Astrocyte (in vitro differentiated cells and primary cell): ENCODE measurements around the gene PKNOX2. TPM values are rescaled to one million over a fixed set of nuclear protein-coding genes. Genes with fewer than 3 reads are reported as not detected.

Source experiments
- DNase-seq: peaks from one replicate; pipeline ENCODE4 v3.0.0-alpha.2; 2010; ENCODE audit warnings: low read depth
- FAIRE-seq: peaks from 2 replicates; lab custom pipeline; 2011; peaks lifted over from hg19 to GRCh38; lab: Jason Lieb, UNC
- H2AFZ ChIP-seq: 2 replicates; pipeline ENCODE4 v1.6.0; 2012; ENCODE audit warnings: low read depth, low read length, inconsistent platforms
- H3K27ac ChIP-seq: 2 replicates; pipeline ENCODE4 v1.5.1; 2011; ENCODE audit warnings: low read depth, low read length, inconsistent platforms
- H3K27me3 ChIP-seq: 2 replicates; pipeline ENCODE4 v1.6.0; 2011; ENCODE audit warnings: low read length, inconsistent platforms; ENCODE audit not compliant: insufficient read depth
- H3K36me3 ChIP-seq: 2 replicates; pipeline ENCODE4 v1.5.1; 2011; ENCODE audit warnings: low read length, inconsistent platforms; ENCODE audit not compliant: insufficient read depth
- H3K4me1 ChIP-seq: 2 replicates; pipeline ENCODE4 v1.5.1; 2011; ENCODE audit warnings: low read length, inconsistent platforms; ENCODE audit not compliant: insufficient read depth
- H3K4me2 ChIP-seq: 2 replicates; pipeline ENCODE4 v1.6.0; 2012; ENCODE audit warnings: low read length, inconsistent platforms
- H3K4me3 ChIP-seq: 2 replicates; pipeline ENCODE4 v1.5.1; 2011; ENCODE audit warnings: low read depth, mild to moderate bottlenecking, low read length, inconsistent platforms; ENCODE audit not compliant: insufficient read depth
- H3K79me2 ChIP-seq: 2 replicates; pipeline ENCODE4 v1.6.0; 2012; ENCODE audit warnings: mild to moderate bottlenecking, low read length, inconsistent platforms; ENCODE audit not compliant: insufficient read depth
- H3K9ac ChIP-seq: 2 replicates; pipeline ENCODE4 v1.6.0; 2012; ENCODE audit warnings: mild to moderate bottlenecking, low read length, inconsistent platforms
- H3K9me3 ChIP-seq: 2 replicates; pipeline ENCODE4 v1.5.1; 2012; ENCODE audit warnings: low read depth, mild to moderate bottlenecking, low read length, inconsistent platforms; ENCODE audit not compliant: insufficient read depth
- H4K20me1 ChIP-seq: 2 replicates; pipeline ENCODE4 v1.6.0; 2012; ENCODE audit warnings: low read length, inconsistent platforms; ENCODE audit not compliant: insufficient read depth
- H3K27ac Mint-ChIP-seq: one replicate; pipeline ENCODE4 v1.8.0; 2021; ENCODE audit warnings: mild to moderate bottlenecking, mixed read lengths; ENCODE audit not compliant: unreplicated experiment
- H3K27me3 Mint-ChIP-seq: one replicate; pipeline ENCODE4 v1.8.0; 2021; ENCODE audit warnings: low read depth, mixed read lengths; ENCODE audit not compliant: unreplicated experiment
- H3K36me3 Mint-ChIP-seq: one replicate; pipeline ENCODE4 v1.8.0; 2021; ENCODE audit warnings: low read depth, mixed read lengths; ENCODE audit not compliant: unreplicated experiment
- H3K4me1 Mint-ChIP-seq: one replicate; pipeline ENCODE4 v1.8.0; 2021; ENCODE audit warnings: low read depth, mixed read lengths; ENCODE audit not compliant: unreplicated experiment
- H3K4me3 Mint-ChIP-seq: one replicate; pipeline ENCODE4 v1.8.0; 2021; ENCODE audit warnings: mild to moderate bottlenecking, moderate library complexity, mixed read lengths; ENCODE audit not compliant: unreplicated experiment
- H3K9me3 Mint-ChIP-seq: one replicate; pipeline ENCODE4 v1.8.0; 2021; ENCODE audit warnings: mild to moderate bottlenecking, mixed read lengths; ENCODE audit not compliant: unreplicated experiment
- CTCF ChIP-seq: IDR thresholded peaks from 2 replicates; pipeline ENCODE4 v1.5.1; 2011; ENCODE audit warnings: low read depth, mild to moderate bottlenecking, inconsistent platforms, low read length, moderate library complexity; ENCODE audit not compliant: insufficient read depth
- EZH2 ChIP-seq: IDR thresholded peaks from 2 replicates; pipeline ENCODE4 v1.6.1; 2012; ENCODE audit warnings: mild to moderate bottlenecking, low read length, inconsistent platforms; ENCODE audit not compliant: insufficient read depth
- total RNA-seq: library from RNA; stranded (reverse); gene quantifications from 2 replicates; pipeline ENCODE4 v1.2.1, GENCODE V29; 2021

The PKNOX2 gene
- total RNA-seq, 1 donor from 2014 or later: 53.4 TPM

GRCh38 chr11:125337836-125338834, 173.6 kb downstream of the PKNOX2 start:
- Histone ChIP-seq H3K4me2 (no peak overlapping the region), H3K27me3 (no peaks in the 10 kb centered on the region), H3K27ac (no peak overlapping the region), H3K9ac (no peak overlapping the region), H3K79me2 (no peaks in the 10 kb centered on the region), H3K9me3 (no peaks in the 10 kb centered on the region), H2AFZ (no peak overlapping the region), H3K36me3 (no peaks in the 10 kb centered on the region), H3K4me3 (no peak overlapping the region), H3K4me1 (peaks cover 15% of the 10 kb centered on the region), H4K20me1 (no peaks in the 10 kb centered on the region)
- no peak for DNase-seq
- FAIRE-seq: no peak
- TF ChIP-seq CTCF (no peak), EZH2 (no peak)
- Mint-ChIP-seq H3K4me3 (no peak overlapping the region), H3K4me1 (peaks cover 46% of the 10 kb centered on the region), H3K27ac (peak overlapping the region; percentile 72), H3K9me3 (no peaks in the 10 kb centered on the region), H3K36me3 (peaks cover 23% of the 10 kb centered on the region), H3K27me3 (no peaks in the 10 kb centered on the region)

DNA sequence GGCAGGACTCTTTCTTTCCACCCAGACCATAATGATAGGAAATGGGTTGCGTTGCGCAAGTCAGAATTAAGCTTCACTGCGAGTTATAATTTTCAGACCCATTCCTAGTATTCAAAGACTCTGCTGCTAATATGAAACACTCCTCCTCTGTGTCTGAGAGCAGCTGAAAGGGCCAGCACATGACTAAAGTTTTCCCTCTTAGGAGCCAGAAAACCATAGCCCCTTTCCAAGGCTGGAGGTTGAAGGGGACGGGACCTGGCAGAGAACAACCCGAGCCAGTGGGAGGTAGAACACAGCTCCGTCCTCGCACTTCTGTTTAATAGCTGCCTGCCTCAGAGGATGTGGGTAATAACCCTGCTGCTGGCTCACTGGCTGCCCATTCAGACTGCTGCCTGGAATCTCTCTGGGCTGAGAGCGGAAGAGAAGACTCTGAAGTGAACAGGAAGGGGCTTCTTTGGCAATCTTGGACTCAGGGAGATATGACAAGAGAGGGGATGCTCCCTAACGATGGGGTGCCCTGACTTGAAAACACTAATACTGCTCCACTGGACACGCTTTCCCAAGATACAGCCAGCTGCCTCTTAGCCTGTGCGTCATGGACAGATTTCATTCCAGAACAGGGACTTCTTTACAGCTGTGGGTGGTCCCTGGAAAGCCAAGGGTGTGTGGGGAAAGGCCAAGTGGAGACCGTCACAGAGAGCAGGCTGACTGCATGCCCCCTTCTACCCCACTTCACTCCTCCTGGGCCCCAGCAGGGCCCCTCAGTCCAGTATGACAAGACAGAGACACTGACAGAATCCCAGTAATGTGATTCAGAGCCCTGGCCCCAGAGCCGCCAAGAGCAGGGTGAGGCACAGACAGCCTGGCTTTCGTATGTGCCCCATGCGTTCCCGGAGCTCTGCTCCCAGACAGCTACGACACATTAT, 174.6 kb downstream of the PKNOX2 start:
- H3K36me3 Mint-ChIP-seq: peaks cover 18% of the 10 kb centered on the region
- no peak overlapping the region for H3K4me2 ChIP-seq

More for the DNA sequence above, 174.6 kb downstream of the PKNOX2 start:
- no peaks in the 10 kb centered on the region for H4K20me1 ChIP-seq
- H3K9ac ChIP-seq: no peak overlapping the region
- Mint-ChIP-seq H3K9me3 (no peaks in the 10 kb centered on the region), H3K4me3 (no peak overlapping the region), H3K27ac (peak overlapping the region; percentile 91), H3K4me1 (peaks cover 56% of the 10 kb centered on the region), H3K27me3 (no peaks in the 10 kb centered on the region)
- FAIRE-seq (no peak), DNase-seq (no peak)
- TF ChIP-seq CTCF (no peak), EZH2 (no peak)
- H3K27ac ChIP-seq: no peak overlapping the region
- no peaks in the 10 kb centered on the region for H3K36me3 ChIP-seq
- H3K4me1 ChIP-seq: peaks cover 25% of the 10 kb centered on the region
- H3K4me3 ChIP-seq: no peak overlapping the region
- H3K9me3 ChIP-seq: no peaks in the 10 kb centered on the region
- H3K79me2 ChIP-seq: no peaks in the 10 kb centered on the region
- no peak overlapping the region for H2AFZ ChIP-seq
- H3K27me3 ChIP-seq: no peaks in the 10 kb centered on the region
